ENCODE results near the gene PTDSS2.
"Not testable (repeated sequence)": the region's sequence is repeated elsewhere in the genome, so short reads cannot be mapped to it uniquely, and the experiment has no call there.

The PTDSS2 gene

GRCh38 chr11:449889-450808 is at the start of gene PTDSS2:
PTDSS2 (plus strand) TSS chr11:450279; CDS start chr11:450456, 177 bp downstream.
- DNase-seq: peak; percentile 96

DNA sequence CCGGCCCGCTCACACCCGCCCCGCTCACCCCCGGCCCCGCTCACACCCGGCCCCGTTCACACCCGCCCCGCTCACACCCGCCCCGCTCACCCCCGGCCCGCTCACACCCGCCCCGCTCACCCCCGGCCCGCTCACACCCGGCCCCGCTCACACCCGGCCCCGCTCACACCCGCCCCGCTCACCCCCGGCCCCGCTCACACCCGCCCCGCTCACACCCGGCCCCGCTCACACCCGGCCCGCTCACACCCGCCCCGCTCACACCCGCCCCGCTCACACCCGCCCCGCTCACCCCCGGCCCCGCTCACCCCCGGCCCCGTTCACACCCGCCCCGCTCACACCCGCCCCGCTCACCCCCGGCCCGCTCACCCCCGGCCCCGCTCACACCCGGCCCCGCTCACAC is 48.9 kb upstream of the PTDSS2 start:
- DNase-seq: not testable (repeated sequence)

- no peak for DNase-seq
Observed at GRCh38 chr11:403021-403760, 46.9 kb upstream of the PTDSS2 start.

DNA sequence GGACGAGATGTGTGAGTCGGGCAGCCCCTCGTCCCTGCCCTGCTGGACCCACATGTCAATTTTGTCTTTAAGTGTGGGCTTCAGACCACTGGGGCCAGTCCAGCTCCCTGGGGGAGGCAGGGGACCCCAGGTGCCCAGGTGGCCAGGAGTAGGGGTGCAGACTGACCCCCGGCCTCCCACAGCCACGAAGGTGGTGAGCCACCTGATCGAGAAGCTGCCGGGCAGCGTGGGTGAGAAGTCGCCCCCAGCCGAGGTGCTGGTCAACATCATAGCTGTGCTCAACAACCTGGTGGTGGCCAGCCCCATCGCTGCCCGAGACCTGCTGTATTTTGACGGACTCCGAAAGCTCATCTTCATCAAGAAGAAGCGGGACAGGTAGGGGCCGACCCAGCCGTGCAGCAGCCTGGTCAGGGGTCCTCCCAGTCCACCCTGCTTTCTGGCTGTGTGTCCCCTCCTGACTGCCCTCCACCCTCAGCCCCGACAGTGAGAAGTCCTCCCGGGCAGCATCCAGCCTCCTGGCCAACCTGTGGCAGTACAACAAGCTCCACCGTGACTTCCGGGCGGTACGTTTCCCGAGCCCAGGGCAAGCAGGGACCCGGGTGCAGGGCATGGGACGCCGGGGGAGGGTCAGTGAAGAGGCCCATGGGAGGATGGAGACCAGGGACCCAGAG is 46.2 kb upstream of the PTDSS2 start:
- DNase-seq: no peak

- no peak for DNase-seq
Observed at GRCh38 chr11:404551-405264, 45.4 kb upstream of the PTDSS2 start.

GRCh38 chr11:405323-405953 is 44.6 kb upstream of the PTDSS2 start:
- no peak for DNase-seq

DNA sequence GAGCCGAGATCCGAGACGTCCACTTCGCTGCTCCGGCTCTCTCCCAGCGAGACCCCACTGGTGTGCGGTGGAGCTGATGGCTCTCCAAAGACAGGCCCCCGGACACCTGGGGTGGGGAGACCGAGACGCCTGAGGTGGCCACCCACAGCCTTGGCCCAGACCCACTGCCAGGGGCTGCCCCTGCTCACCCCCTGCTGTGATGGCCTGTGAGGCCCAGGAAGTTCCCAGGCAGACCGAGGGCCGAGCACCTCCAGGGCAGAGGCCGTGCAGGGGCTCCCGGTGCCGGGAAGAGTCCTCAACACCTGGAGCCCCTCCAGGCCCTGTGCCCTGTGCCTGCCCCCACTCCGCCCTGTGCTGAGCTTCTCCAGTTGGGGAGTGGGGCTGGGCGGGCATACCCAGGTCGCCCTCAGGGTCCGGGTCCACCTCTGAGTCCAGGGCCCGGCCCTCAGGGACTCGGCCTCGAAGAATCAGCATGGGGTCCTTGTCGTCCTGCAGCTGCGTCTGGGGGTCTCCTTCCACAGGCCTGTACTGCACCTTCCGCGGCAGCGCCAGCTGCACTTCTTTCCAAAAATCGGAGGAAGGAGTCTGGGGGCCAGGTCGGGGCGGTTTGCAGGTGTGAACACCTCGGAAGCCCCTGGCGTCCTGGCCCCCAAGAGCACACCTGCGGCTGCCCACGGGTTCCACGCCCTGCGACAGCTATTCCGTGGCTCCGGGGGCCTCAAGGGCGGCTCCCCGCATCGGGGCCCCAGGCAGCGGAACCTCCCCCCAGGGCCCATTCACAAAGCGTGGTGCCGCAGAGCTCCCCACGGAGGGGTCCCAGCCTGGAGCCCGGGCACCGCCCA is 43.9 kb upstream of the PTDSS2 start:
- DNase-seq: no peak

GRCh38 chr11:406796-407650 is 43.1 kb upstream of the PTDSS2 start:
- peak; percentile 66 for DNase-seq

GRCh38 chr11:407651-408123 is 42.4 kb upstream of the PTDSS2 start:
- DNase-seq: no peak

DNA sequence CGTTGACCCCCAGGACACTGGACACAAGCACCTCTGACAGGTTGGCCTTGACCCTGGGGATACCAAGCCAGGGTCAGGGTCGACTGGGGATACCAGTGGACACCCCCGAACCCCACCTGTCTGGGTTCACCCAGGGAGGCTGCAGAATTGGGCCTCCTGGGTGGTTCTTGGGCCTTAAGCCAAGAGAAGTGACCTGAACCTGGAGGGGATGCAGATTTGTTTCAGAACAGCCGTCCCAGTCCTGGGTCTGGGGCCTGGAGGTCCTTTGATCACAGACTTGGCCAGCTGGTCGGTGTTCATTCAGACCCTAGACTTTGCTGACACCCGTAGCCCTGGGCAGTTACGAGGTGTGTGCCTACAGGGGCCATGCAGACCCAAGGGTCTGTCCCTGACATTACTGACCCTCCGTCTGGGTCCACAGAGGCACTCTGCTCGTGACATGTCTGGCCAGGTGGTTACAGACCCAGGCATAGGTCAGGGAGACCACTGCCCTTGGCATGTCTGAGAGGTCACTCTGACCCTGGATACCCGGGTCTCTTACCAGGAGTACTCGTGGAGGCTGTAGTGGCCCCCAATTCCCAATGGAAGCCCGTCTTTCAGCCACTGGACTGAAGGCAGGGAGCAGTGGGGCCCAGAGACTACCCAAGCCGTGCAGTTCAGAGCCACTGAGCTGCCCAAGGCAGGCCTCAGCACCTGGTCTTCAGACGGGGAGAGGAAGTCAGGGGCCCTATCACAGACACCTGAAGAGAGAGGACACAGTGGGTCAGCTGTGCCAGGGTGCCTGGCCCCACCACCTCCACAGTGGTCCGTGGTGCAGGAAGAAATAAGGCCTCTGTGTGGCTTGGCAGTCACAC is 41.7 kb upstream of the PTDSS2 start:
- no peak for DNase-seq

- no peak for DNase-seq
Observed at GRCh38 chr11:409008-409599, 41.0 kb upstream of the PTDSS2 start.

- DNase-seq: no peak
Observed at GRCh38 chr11:409600-410483, 40.2 kb upstream of the PTDSS2 start.

DNA sequence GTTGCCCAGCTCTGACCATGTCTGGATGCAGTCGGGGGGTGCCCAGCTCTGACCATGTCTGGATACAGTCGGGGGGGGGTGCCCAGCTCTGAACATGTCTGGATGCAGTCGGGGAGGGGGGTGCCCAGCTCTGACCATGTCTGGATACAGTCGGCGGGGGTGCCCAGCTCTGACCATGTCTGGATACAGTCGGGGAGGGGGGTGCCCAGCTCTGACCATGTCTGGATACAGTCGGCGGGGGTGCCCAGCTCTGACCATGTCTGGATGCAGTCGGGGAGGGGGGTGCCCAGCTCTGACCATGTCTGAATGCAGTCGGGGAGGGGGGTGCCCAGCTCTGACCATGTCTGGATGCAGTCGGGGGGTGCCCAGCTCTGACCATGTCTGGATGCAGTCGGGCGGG is 39.4 kb upstream of the PTDSS2 start:
- not testable (repeated sequence) for DNase-seq

- DNase-seq: not testable (repeated sequence)
Observed at GRCh38 chr11:411520-411919, 38.6 kb upstream of the PTDSS2 start.

GRCh38 chr11:412641-413119 is 37.4 kb upstream of the PTDSS2 start:
- DNase-seq: no peak

DNA sequence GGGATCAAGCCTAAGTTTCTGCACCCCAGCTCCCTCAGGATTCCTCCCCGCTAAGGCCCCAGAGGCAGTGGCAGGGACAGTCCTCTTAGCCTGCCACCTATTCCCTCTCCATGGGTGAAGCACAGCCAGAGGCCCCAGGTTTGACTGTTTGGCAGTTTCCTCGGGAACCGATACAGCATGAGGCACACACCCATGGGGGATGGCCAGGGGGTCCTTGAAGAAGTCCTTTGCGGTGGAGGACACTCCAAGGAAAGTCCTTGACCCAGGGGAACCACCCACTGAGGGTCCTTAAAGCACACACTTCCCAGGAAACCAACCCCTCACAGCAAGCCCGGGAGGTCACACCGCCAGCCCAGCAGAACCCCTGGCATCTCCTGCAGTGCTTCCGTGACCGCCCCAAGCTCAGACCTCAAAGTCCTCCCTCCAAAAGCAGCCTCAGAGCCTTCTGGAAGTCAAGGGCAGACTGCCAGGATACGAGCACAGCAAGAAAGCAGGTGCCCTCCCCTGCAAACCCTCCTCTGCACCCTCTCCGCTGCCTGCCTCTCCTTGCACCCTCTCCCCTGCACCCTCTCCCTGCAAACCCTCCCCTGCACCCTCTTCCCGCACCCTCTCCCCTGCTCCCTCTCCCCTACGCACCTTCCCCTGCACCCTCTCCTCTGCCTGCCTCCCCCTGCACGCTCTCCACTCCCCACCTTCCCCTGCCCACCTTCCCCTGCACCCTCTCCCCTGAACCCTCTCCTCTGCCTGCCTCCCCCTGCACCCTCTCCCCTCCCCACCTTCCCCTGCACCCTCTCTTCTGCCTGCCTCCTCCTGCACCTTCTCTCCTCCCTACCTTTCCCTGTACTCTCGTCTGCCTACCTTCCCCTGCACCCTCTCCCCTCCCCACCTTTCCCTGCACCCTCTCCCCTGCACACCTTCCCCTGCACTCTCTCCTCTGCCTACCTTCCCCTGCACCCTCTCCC is 36.7 kb upstream of the PTDSS2 start:
- no peak for DNase-seq

All from HCEC 1CT (cell line).